HCT116 (cell line): ENCODE data around the gene HDGFL3. TPM values are rescaled to one million over a fixed set of nuclear protein-coding genes. Genes with fewer than 3 reads are reported as not detected.

Source experiments
- ATAC-seq: fragments of 200-7000 bp; cut with Tn5 transposase; 2 replicates; pipeline ENCODE4 v1.9.1; 2020; ENCODE audit warnings: mild to moderate bottlenecking, moderate library complexity
- BruUV-seq: library from RNA; stranded (reverse); fragments of 400-500 nt; replicated peaks from 2 replicates; lab custom pipeline; 2021; lab: Mats Ljungman, UMichigan
- CTCF ChIA-PET: fragments of 300-600 bp; sonication (Branson Sonifier 250); formaldehyde crosslinking; loops from one replicate; lab custom pipeline; 2021; ENCODE audit warnings: antibody characterized with exemption; lab: Charles Lee
- POLR2A ChIA-PET: fragments of 300-600, 350-600 bp; sonication (Branson Sonifier 250); formaldehyde crosslinking; loops from one replicate; lab custom pipeline; 2021; ENCODE audit warnings: antibody characterized with exemption; lab: Charles Lee
- RAD21 ChIA-PET, 2 experiments: fragments of 300-600 bp; sonication (Branson Sonifier 250); formaldehyde crosslinking; loops; one replicate each; lab custom pipeline; 2023; ENCODE audit warnings: low total read pairs in 2 of 2; ENCODE audit not compliant: uncharacterized antibody in 2 of 2, unreplicated experiment in 2 of 2, low non-redundant PET in 1 of 2; lab: Charles Lee
- DNase-seq: peaks from one replicate; pipeline ENCODE4 v3.0.0-alpha.2; 2010; ENCODE audit warnings: low read depth, low spot score
- H2AFZ ChIP-seq: fragments of 200-600 bp; shearing (Covaris generic), sonication (generic); 2 replicates; pipeline ENCODE4 v1.6.1; 2017; ENCODE audit warnings: low read depth, mixed run types, mixed read lengths, antibody characterized with exemption, low read length; ENCODE audit not compliant: poor library complexity, severe bottlenecking
- H3K27ac ChIP-seq: 2 replicates; pipeline ENCODE4 v1.5.1; 2012; ENCODE audit warnings: low read depth, low read length
- H3K27me3 ChIP-seq: fragments of 200-600 bp; sonication (generic); 2 replicates; pipeline ENCODE4 v1.6.1; 2016; ENCODE audit warnings: mixed run types, low read length, mixed read lengths; ENCODE audit not compliant: insufficient read depth
- H3K36me3 ChIP-seq, 2 experiments: fragments of 200-500 bp in 1 of 2; fragments of 200-600 bp in 1 of 2; sonication (Bioruptor generic) in 1 of 2; sonication (generic) in 1 of 2; 2 replicates each; pipeline versions ENCODE4 v1.5.1 to v1.6.1; 2014 to 2016; ENCODE audit warnings: low read length in 2 of 2, inconsistent platforms in 1 of 2, mixed read lengths in 1 of 2, mixed run types in 1 of 2; ENCODE audit not compliant: insufficient read depth in 2 of 2, control insufficient read depth in 1 of 2
- H3K4me1 ChIP-seq, 2 experiments: fragments of 200-600 bp in 1 of 2; sonication (generic) in 1 of 2; 2 replicates each; pipeline versions ENCODE4 v1.5.1 to v1.6.1; 2012 to 2017; ENCODE audit warnings: low read length in 2 of 2, inconsistent platforms in 1 of 2, mild to moderate bottlenecking in 1 of 2, mixed read lengths in 1 of 2, mixed run types in 1 of 2, moderate library complexity in 1 of 2; ENCODE audit not compliant: insufficient read depth in 2 of 2, control insufficient read depth in 1 of 2
- H3K4me2 ChIP-seq: fragments of 200-600 bp; sonication (generic); 2 replicates; pipeline ENCODE4 v1.6.1; 2017; ENCODE audit warnings: mixed run types, low read length, mixed read lengths
- H3K4me3 ChIP-seq, 2 experiments: fragments of 200-600 bp in 1 of 2; sonication (generic) in 1 of 2; replicated peaks in 1 of 2; 2 replicates each; pipeline ENCODE4 v1.5.1; 2011 to 2016; ENCODE audit warnings: low read length in 2 of 2, control low read depth in 1 of 2, low read depth in 1 of 2, mild to moderate bottlenecking in 1 of 2, mixed read lengths in 1 of 2, mixed run types in 1 of 2
- H3K79me2 ChIP-seq: fragments of 200-600 bp; sonication (generic); 2 replicates; pipeline ENCODE4 v1.6.1; 2017; ENCODE audit warnings: mild to moderate bottlenecking, mixed run types, low read length, moderate library complexity, mixed read lengths; ENCODE audit not compliant: insufficient read depth
- H3K9ac ChIP-seq: fragments of 200-600 bp; sonication (generic); 2 replicates; pipeline ENCODE4 v1.6.1; 2016; ENCODE audit warnings: low read length, mixed read lengths
- H3K9me2 ChIP-seq: fragments of 200-600 bp; sonication (generic), shearing (Covaris generic); 2 replicates; pipeline ENCODE4 v1.6.1; 2017; ENCODE audit warnings: mixed run types, mild to moderate bottlenecking, moderate library complexity; ENCODE audit not compliant: insufficient read depth
- H3K9me3 ChIP-seq, 2 experiments: fragments of 200-500 bp in 1 of 2; fragments of 200-600 bp in 1 of 2; sonication (Bioruptor generic) in 1 of 2; sonication (generic) in 1 of 2; 2 replicates each; pipeline ENCODE4 v1.6.1; 2014 to 2017; ENCODE audit warnings: low read length in 2 of 2, mixed read lengths in 2 of 2, inconsistent platforms in 1 of 2, low read depth in 1 of 2, mild to moderate bottlenecking in 1 of 2, mixed run types in 1 of 2, moderate library complexity in 1 of 2; ENCODE audit not compliant: control insufficient read depth in 1 of 2, insufficient read depth in 1 of 2
- H4K20me1 ChIP-seq: fragments of 200-600 bp; sonication (generic), shearing (Covaris generic); 2 replicates; pipeline ENCODE4 v1.6.1; 2017; ENCODE audit warnings: mixed run types, mild to moderate bottlenecking, moderate library complexity; ENCODE audit not compliant: insufficient read depth
- CBX3 ChIP-seq: IDR thresholded peaks from 2 replicates; pipeline ENCODE4 v1.6.1; 2012; ENCODE audit warnings: low read depth
- EZH2 ChIP-seq: fragments of 200-600 bp; sonication (generic); IDR thresholded peaks from 2 replicates; pipeline ENCODE4 v1.6.1; 2017; ENCODE audit warnings: antibody characterized with exemption, mixed run types
- EZH2phosphoT487 ChIP-seq: fragments of 200-600 bp; IDR thresholded peaks from 2 replicates; pipeline ENCODE4 v1.6.1; 2018; ENCODE audit warnings: antibody characterized with exemption, borderline replicate concordance
- FOSL1 ChIP-seq: IDR thresholded peaks from 2 replicates; pipeline ENCODE4 v1.6.1; 2012; ENCODE audit warnings: low read depth
- MAX ChIP-seq: IDR thresholded peaks from 2 replicates; pipeline ENCODE4 v1.6.1; 2012
- POLR2A ChIP-seq: IDR thresholded peaks from 2 replicates; pipeline ENCODE4 v1.7.0; 2011; ENCODE audit warnings: borderline replicate concordance; ENCODE audit not compliant: insufficient read depth, insufficient read length; ENCODE audit errors: extremely low read depth
- POLR2AphosphoS5 ChIP-seq: IDR thresholded peaks from 2 replicates; pipeline ENCODE4 v1.6.1; 2011; ENCODE audit warnings: mild to moderate bottlenecking, low read depth, low read length, moderate library complexity
- REST ChIP-seq: IDR thresholded peaks from 2 replicates; pipeline ENCODE4 v1.6.1; 2012; ENCODE audit warnings: low read depth
- SP1 ChIP-seq: IDR thresholded peaks from 2 replicates; pipeline ENCODE4 v1.6.1; 2012; ENCODE audit warnings: low read depth
- TCF7L2 ChIP-seq: IDR thresholded peaks from 2 replicates; pipeline ENCODE4 v1.7.0; 2011; ENCODE audit warnings: borderline replicate concordance, inconsistent platforms; ENCODE audit not compliant: insufficient read depth, insufficient read length; ENCODE audit errors: extremely low read depth
- ZBTB33 ChIP-seq: IDR thresholded peaks from 2 replicates; pipeline ENCODE4 v1.6.1; 2011; ENCODE audit warnings: mild to moderate bottlenecking, low read length, moderate library complexity; ENCODE audit not compliant: insufficient replicate concordance; ENCODE audit errors: extremely low read depth
- ZFX ChIP-seq: fragments of 450-650 bp; IDR thresholded peaks from 2 replicates; pipeline ENCODE4 v1.6.1; 2017
- ZNF274 ChIP-seq: fragments of 200-500 bp; sonication (Bioruptor generic); IDR thresholded peaks from 2 replicates; pipeline ENCODE4 v1.6.1; 2014; ENCODE audit warnings: mild to moderate bottlenecking, low read depth, low read length, inconsistent platforms
- intact Hi-C: fragments of 100-400 bp; cut with micrococcal nuclease; formaldehyde crosslinking; loops from 2 replicates; pipeline ENCODE4 v1.10.0; 2022
- total RNA-seq: library from RNA; stranded (reverse); gene quantifications from one replicate; pipeline ENCODE4 v1.2.1, GENCODE V29; 2021; ENCODE audit not compliant: unreplicated experiment

HDGFL3 gene
- total RNA-seq, 1 experiment from 2014 or later = 0.64 TPM

- ChIA-PET CTCF (no interaction called here), RAD21 (no interaction called here), POLR2A (no interaction called here)
- Histone ChIP-seq H2AFZ (no peak overlapping the region), H3K27ac (no peak overlapping the region), H3K9me2 (no peaks in the 10 kb centered on the region), H3K36me3 (no peaks in the 10 kb centered on the region), H3K79me2 (no peaks in the 10 kb centered on the region), H3K4me2 (no peak overlapping the region), H3K4me3 (no peak overlapping the region), H3K4me1 (no peaks in the 10 kb centered on the region), H3K9me3 (no peaks in the 10 kb centered on the region), H3K27me3 (no peaks in the 10 kb centered on the region; the same call in 1 of the 2 replicates), H4K20me1 (no peaks in the 10 kb centered on the region), H3K9ac (no peak overlapping the region)
- intact Hi-C loops = no loop called here
- TF ChIP-seq TCF7L2 = no peak
- TF ChIP-seq EZH2 = no peak
- TF ChIP-seq FOSL1 = no peak
- TF ChIP-seq ZFX = no peak
- no peak for TF ChIP-seq REST
- no peak for TF ChIP-seq EZH2phosphoT487
- TF ChIP-seq ZNF274 = no peak
- TF ChIP-seq SP1 = no peak
- TF ChIP-seq POLR2AphosphoS5 = no peak
- no peak for TF ChIP-seq MAX
- no peak for TF ChIP-seq CBX3
- TF ChIP-seq ZBTB33 = no peak
- TF ChIP-seq POLR2A = no peak
- no peak for ATAC-seq
- no peak for DNase-seq
- no TSS peak for BruUV-seq
Observed at GRCh38 chr15:83112956-83113299, 94.7 kb downstream of the HDGFL3 start.
